ENCODE measurements around the gene ZNF385B.

DNA sequence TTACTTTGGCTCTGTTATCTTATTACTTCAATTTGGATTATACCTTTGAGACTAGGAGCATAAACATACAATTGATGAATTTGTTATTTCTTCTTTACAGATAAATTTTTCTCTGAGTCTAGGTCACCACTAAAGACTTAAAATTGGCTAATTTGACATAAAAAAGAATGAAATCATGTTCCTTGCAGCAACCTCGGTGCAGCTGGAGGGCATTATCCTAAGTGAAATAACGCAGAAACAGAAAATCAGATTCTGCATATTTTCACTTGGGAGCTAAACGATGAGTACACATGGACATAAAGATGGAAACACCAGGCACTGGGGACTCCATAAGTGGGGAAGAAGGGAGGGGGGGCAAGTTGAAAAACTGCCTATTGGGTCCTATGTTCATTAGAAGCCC is 424.0 kb downstream of the ZNF385B start:
- TF ChIP-seq, protein P1, sequence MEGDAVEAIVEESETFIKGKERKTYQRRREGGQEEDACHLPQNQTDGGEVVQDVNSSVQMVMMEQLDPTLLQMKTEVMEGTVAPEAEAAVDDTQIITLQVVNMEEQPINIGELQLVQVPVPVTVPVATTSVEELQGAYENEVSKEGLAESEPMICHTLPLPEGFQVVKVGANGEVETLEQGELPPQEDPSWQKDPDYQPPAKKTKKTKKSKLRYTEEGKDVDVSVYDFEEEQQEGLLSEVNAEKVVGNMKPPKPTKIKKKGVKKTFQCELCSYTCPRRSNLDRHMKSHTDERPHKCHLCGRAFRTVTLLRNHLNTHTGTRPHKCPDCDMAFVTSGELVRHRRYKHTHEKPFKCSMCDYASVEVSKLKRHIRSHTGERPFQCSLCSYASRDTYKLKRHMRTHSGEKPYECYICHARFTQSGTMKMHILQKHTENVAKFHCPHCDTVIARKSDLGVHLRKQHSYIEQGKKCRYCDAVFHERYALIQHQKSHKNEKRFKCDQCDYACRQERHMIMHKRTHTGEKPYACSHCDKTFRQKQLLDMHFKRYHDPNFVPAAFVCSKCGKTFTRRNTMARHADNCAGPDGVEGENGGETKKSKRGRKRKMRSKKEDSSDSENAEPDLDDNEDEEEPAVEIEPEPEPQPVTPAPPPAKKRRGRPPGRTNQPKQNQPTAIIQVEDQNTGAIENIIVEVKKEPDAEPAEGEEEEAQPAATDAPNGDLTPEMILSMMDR (tag by site-specific recombination; IDR thresholded peaks at IDR 0.05), result no peak
- TF ChIP-seq SALL2 (tag by site-specific recombination; IDR thresholded peaks at IDR 0.05; ENCODE audit: borderline replicate concordance) (no peak), ZBTB1 (tag by site-specific recombination; IDR thresholded peaks at IDR 0.05) (no peak), ZNF10 (tag by site-specific recombination; IDR thresholded peaks at IDR 0.05) (no peak), ZNF660 (tag by site-specific recombination; IDR thresholded peaks at IDR 0.05) (no peak)
- TF ChIP-seq, protein P2, sequence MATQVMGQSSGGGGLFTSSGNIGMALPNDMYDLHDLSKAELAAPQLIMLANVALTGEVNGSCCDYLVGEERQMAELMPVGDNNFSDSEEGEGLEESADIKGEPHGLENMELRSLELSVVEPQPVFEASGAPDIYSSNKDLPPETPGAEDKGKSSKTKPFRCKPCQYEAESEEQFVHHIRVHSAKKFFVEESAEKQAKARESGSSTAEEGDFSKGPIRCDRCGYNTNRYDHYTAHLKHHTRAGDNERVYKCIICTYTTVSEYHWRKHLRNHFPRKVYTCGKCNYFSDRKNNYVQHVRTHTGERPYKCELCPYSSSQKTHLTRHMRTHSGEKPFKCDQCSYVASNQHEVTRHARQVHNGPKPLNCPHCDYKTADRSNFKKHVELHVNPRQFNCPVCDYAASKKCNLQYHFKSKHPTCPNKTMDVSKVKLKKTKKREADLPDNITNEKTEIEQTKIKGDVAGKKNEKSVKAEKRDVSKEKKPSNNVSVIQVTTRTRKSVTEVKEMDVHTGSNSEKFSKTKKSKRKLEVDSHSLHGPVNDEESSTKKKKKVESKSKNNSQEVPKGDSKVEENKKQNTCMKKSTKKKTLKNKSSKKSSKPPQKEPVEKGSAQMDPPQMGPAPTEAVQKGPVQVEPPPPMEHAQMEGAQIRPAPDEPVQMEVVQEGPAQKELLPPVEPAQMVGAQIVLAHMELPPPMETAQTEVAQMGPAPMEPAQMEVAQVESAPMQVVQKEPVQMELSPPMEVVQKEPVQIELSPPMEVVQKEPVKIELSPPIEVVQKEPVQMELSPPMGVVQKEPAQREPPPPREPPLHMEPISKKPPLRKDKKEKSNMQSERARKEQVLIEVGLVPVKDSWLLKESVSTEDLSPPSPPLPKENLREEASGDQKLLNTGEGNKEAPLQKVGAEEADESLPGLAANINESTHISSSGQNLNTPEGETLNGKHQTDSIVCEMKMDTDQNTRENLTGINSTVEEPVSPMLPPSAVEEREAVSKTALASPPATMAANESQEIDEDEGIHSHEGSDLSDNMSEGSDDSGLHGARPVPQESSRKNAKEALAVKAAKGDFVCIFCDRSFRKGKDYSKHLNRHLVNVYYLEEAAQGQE (tag by site-specific recombination; IDR thresholded peaks at IDR 0.05), result no peak
